Keratinocyte (primary cell): ENCODE measurements around the gene RPL23. TPM values are rescaled to one million over a fixed set of nuclear protein-coding genes. Genes with fewer than 3 reads are reported as not detected.

ENCODE experiments used
- DNase-seq: peaks from one replicate; pipeline ENCODE4 v3.0.0-alpha.2; 2011; ENCODE audit warnings: low read depth, missing footprints, low spot score
- FAIRE-seq: peaks from 2 replicates; lab custom pipeline; 2011; peaks lifted over from hg19 to GRCh38; lab: Jason Lieb, UNC
- H2AFZ ChIP-seq: 2 replicates; pipeline ENCODE4 v1.6.0; 2012; ENCODE audit warnings: low read length, control low read depth, inconsistent platforms; ENCODE audit not compliant: control insufficient read depth
- H3K27ac ChIP-seq: 2 replicates; pipeline ENCODE4 v1.5.1; 2011; ENCODE audit warnings: low read length; ENCODE audit not compliant: control insufficient read depth, insufficient read depth
- H3K27me3 ChIP-seq: 3 replicates; pipeline ENCODE4 v1.6.0; 2011; ENCODE audit warnings: low read length; ENCODE audit not compliant: control insufficient read depth, insufficient read depth; ENCODE audit errors: extremely low read depth
- H3K36me3 ChIP-seq, 2 experiments: 2 replicates in 1 of 2; 3 replicates in 1 of 2; pipeline ENCODE4 v1.5.1; 2011; ENCODE audit warnings: low read length in 2 of 2, mild to moderate bottlenecking in 1 of 2; ENCODE audit not compliant: control insufficient read depth in 2 of 2, insufficient read depth in 2 of 2; ENCODE audit errors: extremely low read depth in 1 of 2
- H3K4me1 ChIP-seq: 3 replicates; pipeline ENCODE4 v1.5.1; 2011; ENCODE audit warnings: low read length; ENCODE audit not compliant: control insufficient read depth, insufficient read depth; ENCODE audit errors: extremely low read depth
- H3K4me2 ChIP-seq: 3 replicates; pipeline ENCODE4 v1.6.0; 2011; ENCODE audit warnings: low read depth, low read length; ENCODE audit not compliant: control insufficient read depth, insufficient read depth; ENCODE audit errors: extremely low read depth
- H3K4me3 ChIP-seq, 3 experiments: fragments of 200-600 bp in 1 of 3; sonication (generic) in 1 of 3; 2 replicates in 2 of 3; 3 replicates in 1 of 3; pipeline ENCODE4 v1.5.1; 2011 to 2016; ENCODE audit warnings: low read length in 3 of 3, mild to moderate bottlenecking in 3 of 3, control low read depth in 2 of 3, inconsistent platforms in 1 of 3, low read depth in 1 of 3, mixed read lengths in 1 of 3, mixed run types in 1 of 3, moderate library complexity in 1 of 3; ENCODE audit not compliant: control insufficient read depth in 2 of 3, insufficient read depth in 2 of 3; ENCODE audit errors: extremely low read depth in 1 of 3
- H3K79me2 ChIP-seq: 2 replicates; pipeline ENCODE4 v1.6.0; 2012; ENCODE audit warnings: low read length; ENCODE audit not compliant: control insufficient read depth, insufficient read depth
- H3K9ac ChIP-seq: 3 replicates; pipeline ENCODE4 v1.6.0; 2011; ENCODE audit warnings: low read length; ENCODE audit not compliant: control insufficient read depth, insufficient read depth; ENCODE audit errors: extremely low read depth
- H3K9me1 ChIP-seq: 3 replicates; pipeline ENCODE4 v1.6.0; 2011; ENCODE audit warnings: low read length; ENCODE audit not compliant: control insufficient read depth, insufficient read depth; ENCODE audit errors: extremely low read depth
- H3K9me3 ChIP-seq: 2 replicates; pipeline ENCODE4 v1.5.1; 2012; ENCODE audit warnings: low read depth, low read length; ENCODE audit not compliant: control insufficient read depth
- H4K20me1 ChIP-seq: 3 replicates; pipeline ENCODE4 v1.6.0; 2011; ENCODE audit warnings: low read length; ENCODE audit not compliant: control insufficient read depth, insufficient read depth; ENCODE audit errors: extremely low read depth
- EZH2 ChIP-seq: IDR thresholded peaks from one replicate; pipeline ENCODE4 v1.6.1; 2012; ENCODE audit warnings: inconsistent platforms, mild to moderate bottlenecking, low read length, moderate library complexity
- dilution Hi-C: fragments of 300-500 bp; cut with MboI; formaldehyde crosslinking; loops from one replicate; pipeline ENCODE4 v1.7.0; 2020; ENCODE audit warnings: low sequenced_read_pairs; ENCODE audit not compliant: extremely low pct_ligation_motif_present
- polyA minus RNA-seq, 3 experiments: library from RNA; depleted of rRNA, polyadenylated mRNA; stranded (reverse); fragments of >200 nt; gene quantifications; 1 replicate in 1 of 3; 2 replicates in 1 of 3; 3 replicates in 1 of 3; pipeline ENCODE4 v1.2.3, GENCODE V29; 2011
- polyA plus RNA-seq, 5 experiments: library from polyadenylated mRNA; depleted of rRNA in 3 of 5; stranded (reverse) in 3 of 5; stranded (forward) in 1 of 5; unstranded in 1 of 5; fragments of >200 nt; gene quantifications; 1 replicate in 1 of 5; 2 replicates in 3 of 5; 3 replicates in 1 of 5; pipeline versions ENCODE4 v1.2.1 to v1.2.3, GENCODE V29; 2011 to 2012; ENCODE audit warnings: missing spikeins in 2 of 5, low read depth in 1 of 5, low replicate concordance in 1 of 5
- TF ChIP-seq, protein P1 (sequence below), 3 experiments: IDR thresholded peaks in 1 of 3; conservative IDR thresholded peaks in 1 of 3; optimal IDR thresholded peaks in 1 of 3; 2 replicates in 2 of 3; 3 replicates in 1 of 3; pipeline versions ENCODE3 to v1.5.1; 2011; ENCODE audit warnings: low read length in 3 of 3, mild to moderate bottlenecking in 3 of 3, moderate library complexity in 2 of 3, control low read depth in 1 of 3, inconsistent platforms in 1 of 3; ENCODE audit not compliant: insufficient read depth in 2 of 3; ENCODE audit errors: extremely low read depth in 1 of 3

The RPL23 gene
- polyA plus RNA-seq (2,125 to 2,966 TPM (median 2,468 TPM) in 3 replicates), polyA minus RNA-seq (114 to 670 TPM (median 442 TPM) in 3 replicates)
- polyA plus RNA-seq (2011; ENCODE audit: low read depth): 7,440 TPM
- 2,699 and 3,057 TPM in 2 replicates for polyA plus RNA-seq (2011; cell fraction: cytosol; rRNA removed)
- polyA plus RNA-seq (2011; cell fraction: nucleus; rRNA removed): 628 and 824 TPM in 2 replicates
- 2,108 and 3,125 TPM in 2 replicates for polyA plus RNA-seq (2012; ENCODE audit: low replicate concordance)
- polyA minus RNA-seq (2011; cell fraction: cytosol; rRNA and poly(A)+ RNA removed): 311 TPM
- polyA minus RNA-seq (2011; cell fraction: nucleus; rRNA and poly(A)+ RNA removed): 76.0 and 133 TPM in 2 replicates

DNA sequence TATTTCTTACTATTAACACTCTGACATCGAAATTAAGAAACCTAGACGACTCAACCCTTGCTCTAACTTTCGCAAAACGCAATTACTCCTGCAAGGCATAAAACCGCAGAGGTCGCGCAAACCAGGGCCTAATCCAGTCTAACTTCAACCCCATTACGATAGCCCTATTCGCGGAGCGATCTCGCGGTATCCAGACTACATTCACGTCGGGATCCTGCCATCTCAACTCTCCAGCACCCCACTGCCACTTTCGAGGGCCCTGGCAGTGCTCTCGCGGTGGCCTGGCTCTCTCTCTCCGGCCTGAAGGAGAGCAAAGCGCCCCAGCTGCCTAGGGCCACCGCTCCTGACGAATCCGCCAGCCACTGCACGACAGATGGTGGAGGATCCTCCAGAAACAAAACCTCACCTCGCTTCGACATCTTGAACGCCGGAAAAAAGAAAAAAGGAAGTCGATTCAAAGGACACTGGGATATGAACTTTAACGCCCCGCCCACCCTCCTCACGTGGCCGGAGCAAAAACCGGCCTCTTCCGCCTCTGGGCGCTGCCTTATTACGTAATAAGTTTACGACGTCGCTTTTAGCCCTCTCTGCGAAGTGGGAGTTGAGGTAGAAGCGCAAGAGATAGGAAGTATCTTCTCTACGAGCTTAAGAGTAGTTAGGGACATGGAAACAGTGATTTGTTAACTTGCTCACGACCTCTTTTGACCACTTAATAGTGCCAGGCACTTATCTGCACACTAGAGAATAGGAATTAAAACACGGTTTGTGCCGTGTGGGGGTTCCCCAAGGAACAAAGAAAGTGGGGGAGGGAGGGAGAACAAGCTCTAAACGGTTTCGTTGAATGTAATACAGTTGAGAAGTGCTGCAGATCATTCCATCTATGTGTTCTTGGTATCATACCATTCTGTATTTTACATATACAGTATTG is at the start of gene RPL23:
RPL23 (minus strand) TSS at position 430 of the 928 bp plus-strand sequence; CDS start at position 419, 11 bp downstream.
- peaks cover 37% of the 10 kb centered on the region for H3K79me2 ChIP-seq
- H3K4me3 ChIP-seq: peak within 1 kb of the TSS; percentile 67 to 100 (median 100)

GRCh38 chr17:38900978-38901656 is 47.6 kb upstream of the RPL23 start:
- H2AFZ ChIP-seq: no peak overlapping the region
- H3K4me1 ChIP-seq: peaks cover 20% of the 10 kb centered on the region
- no peaks in the 10 kb centered on the region for H3K9me1 ChIP-seq
- no peaks in the 10 kb centered on the region for H3K27me3 ChIP-seq
- peaks cover 28% of the 10 kb centered on the region for H3K79me2 ChIP-seq
- TF ChIP-seq, protein P1, sequence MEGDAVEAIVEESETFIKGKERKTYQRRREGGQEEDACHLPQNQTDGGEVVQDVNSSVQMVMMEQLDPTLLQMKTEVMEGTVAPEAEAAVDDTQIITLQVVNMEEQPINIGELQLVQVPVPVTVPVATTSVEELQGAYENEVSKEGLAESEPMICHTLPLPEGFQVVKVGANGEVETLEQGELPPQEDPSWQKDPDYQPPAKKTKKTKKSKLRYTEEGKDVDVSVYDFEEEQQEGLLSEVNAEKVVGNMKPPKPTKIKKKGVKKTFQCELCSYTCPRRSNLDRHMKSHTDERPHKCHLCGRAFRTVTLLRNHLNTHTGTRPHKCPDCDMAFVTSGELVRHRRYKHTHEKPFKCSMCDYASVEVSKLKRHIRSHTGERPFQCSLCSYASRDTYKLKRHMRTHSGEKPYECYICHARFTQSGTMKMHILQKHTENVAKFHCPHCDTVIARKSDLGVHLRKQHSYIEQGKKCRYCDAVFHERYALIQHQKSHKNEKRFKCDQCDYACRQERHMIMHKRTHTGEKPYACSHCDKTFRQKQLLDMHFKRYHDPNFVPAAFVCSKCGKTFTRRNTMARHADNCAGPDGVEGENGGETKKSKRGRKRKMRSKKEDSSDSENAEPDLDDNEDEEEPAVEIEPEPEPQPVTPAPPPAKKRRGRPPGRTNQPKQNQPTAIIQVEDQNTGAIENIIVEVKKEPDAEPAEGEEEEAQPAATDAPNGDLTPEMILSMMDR (optimal IDR thresholded peaks at IDR 0.05 in 1 of 3, IDR thresholded peaks at IDR 0.05 in 1 of 3, conservative IDR thresholded peaks at IDR 0.05 in 1 of 3; ENCODE audit: extremely low read depth in 1 of 3, insufficient read depth in 2 of 3, low read length in 3 of 3): no peak
- no peak for TF ChIP-seq EZH2
- no peaks in the 10 kb centered on the region for H3K9me3 ChIP-seq
- dilution Hi-C loops: no loop called here
- H3K27ac ChIP-seq: peak overlapping the region; percentile 29
- no peak overlapping the region for H3K4me3 ChIP-seq
- peaks cover 27 to 31% of the 10 kb centered on the region in 2 experiments for H3K36me3 ChIP-seq
- H3K9ac ChIP-seq: no peak overlapping the region
- DNase-seq: peak; percentile 74
- H3K4me2 ChIP-seq: peak overlapping the region; percentile 3
- peak; percentile 95 for FAIRE-seq
- H4K20me1 ChIP-seq: no peaks in the 10 kb centered on the region

More for the DNA sequence above, at the start of gene RPL23:
- FAIRE-seq (no peak), DNase-seq (no peak)
- Histone ChIP-seq H3K4me1 (peaks cover 31% of the 10 kb centered on the region), H2AFZ (peak within 1 kb of the TSS; percentile 79), H3K9me1 (peaks cover 3% of the 10 kb centered on the region), H3K9me3 (no peaks in the 10 kb centered on the region), H3K36me3 (peaks cover 16 to 39% of the 10 kb centered on the region in 2 experiments), H3K4me2 (peak within 1 kb of the TSS; percentile 87), H3K9ac (peak within 1 kb of the TSS; percentile 99), H3K27me3 (no peaks in the 10 kb centered on the region), H3K27ac (peak within 1 kb of the TSS; percentile 90), H4K20me1 (peaks cover 36% of the 10 kb centered on the region)
- no peak for TF ChIP-seq EZH2
- TF ChIP-seq, protein P1 (optimal IDR thresholded peaks at IDR 0.05 in 1 of 3, IDR thresholded peaks at IDR 0.05 in 1 of 3, conservative IDR thresholded peaks at IDR 0.05 in 1 of 3; ENCODE audit: extremely low read depth in 1 of 3, insufficient read depth in 2 of 3, low read length in 3 of 3): no peak
- dilution Hi-C loops: no loop called here
